Measurements from ENCODE around the gene KLK1.
"Not testable (repeated sequence)": the region's sequence is repeated elsewhere in the genome, so short reads cannot be mapped to it uniquely, and the experiment has no call there.

Gene KLK1

DNA sequence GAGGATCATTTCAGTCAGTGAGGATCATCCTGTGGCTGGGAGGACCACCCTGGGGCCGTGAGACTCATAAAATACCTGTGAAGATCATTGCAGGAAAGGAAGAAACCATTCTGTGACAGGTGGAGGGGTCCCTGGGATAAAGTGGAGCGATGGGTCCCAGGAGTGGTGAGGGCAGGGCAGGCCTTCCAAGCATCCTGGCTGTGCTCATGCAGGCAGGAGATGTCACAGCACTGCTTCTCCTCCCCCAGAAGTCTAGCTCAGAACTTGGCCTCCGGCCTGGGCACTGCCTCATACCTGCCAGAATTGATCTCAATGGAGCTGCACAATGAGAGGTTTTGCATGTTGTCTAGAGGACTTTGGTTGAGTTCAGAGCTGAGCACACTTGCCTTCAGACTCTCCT is 11.1 kb downstream of the KLK1 start:
- no peaks in the 10 kb centered on the region for H3K27me3 ChIP-seq (replicated peaks; ENCODE audit: control insufficient read depth, insufficient read depth, low read length)

GRCh38 chr19:50811622-50812238 is 11.9 kb downstream of the KLK1 start:
- H3K27me3 ChIP-seq (replicated peaks; ENCODE audit: control insufficient read depth, insufficient read depth, low read length); H3K4me3 ChIP-seq (replicated peaks; ENCODE audit: low read depth, low read length); H3K36me3 ChIP-seq (ENCODE audit: control insufficient read depth, insufficient read depth, low read length); DNase-seq (ENCODE audit: extremely low read depth, insufficient read length): not testable (repeated sequence)

More for the DNA sequence above, 11.1 kb downstream of the KLK1 start:
- no peak overlapping the region for H3K4me3 ChIP-seq (replicated peaks; ENCODE audit: low read depth, low read length)
- no peaks in the 10 kb centered on the region for H3K36me3 ChIP-seq (ENCODE audit: control insufficient read depth, insufficient read depth, low read length)
- no peak for DNase-seq (ENCODE audit: extremely low read depth, insufficient read length)
- TF ChIP-seq CTCF (IDR thresholded peaks at IDR 0.05; ENCODE audit: insufficient read depth, low read length, poor library complexity, severe bottlenecking): no peak

DNA sequence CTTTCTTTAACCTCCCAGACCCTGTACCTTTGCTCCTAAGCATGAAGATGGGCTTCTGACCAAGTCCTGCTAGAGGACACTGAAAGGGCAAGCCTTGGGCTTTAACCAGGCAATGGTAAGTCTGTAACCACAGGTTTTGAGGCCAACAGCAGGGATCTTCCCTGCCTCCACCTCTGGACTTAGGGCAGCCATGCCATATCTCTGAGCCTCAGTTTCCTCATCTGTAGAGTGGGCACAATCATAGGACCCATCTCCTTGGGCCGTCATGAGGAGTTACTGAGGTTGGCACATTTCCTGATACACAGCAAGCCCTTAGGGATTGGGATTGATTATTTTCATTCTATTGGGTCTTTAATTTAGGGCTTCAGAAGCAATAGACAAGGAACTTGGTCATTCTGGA is 14.7 kb downstream of the KLK1 start:
- Histone ChIP-seq H3K36me3 (ENCODE audit: control insufficient read depth, insufficient read depth, low read length) (no peaks in the 10 kb centered on the region), H3K4me3 (replicated peaks; ENCODE audit: low read depth, low read length) (no peak overlapping the region), H3K27me3 (replicated peaks; ENCODE audit: control insufficient read depth, insufficient read depth, low read length) (no peaks in the 10 kb centered on the region)
- TF ChIP-seq CTCF (IDR thresholded peaks at IDR 0.05; ENCODE audit: insufficient read depth, low read length, poor library complexity, severe bottlenecking): no peak
- no peak for DNase-seq (ENCODE audit: extremely low read depth, insufficient read length)

DNA sequence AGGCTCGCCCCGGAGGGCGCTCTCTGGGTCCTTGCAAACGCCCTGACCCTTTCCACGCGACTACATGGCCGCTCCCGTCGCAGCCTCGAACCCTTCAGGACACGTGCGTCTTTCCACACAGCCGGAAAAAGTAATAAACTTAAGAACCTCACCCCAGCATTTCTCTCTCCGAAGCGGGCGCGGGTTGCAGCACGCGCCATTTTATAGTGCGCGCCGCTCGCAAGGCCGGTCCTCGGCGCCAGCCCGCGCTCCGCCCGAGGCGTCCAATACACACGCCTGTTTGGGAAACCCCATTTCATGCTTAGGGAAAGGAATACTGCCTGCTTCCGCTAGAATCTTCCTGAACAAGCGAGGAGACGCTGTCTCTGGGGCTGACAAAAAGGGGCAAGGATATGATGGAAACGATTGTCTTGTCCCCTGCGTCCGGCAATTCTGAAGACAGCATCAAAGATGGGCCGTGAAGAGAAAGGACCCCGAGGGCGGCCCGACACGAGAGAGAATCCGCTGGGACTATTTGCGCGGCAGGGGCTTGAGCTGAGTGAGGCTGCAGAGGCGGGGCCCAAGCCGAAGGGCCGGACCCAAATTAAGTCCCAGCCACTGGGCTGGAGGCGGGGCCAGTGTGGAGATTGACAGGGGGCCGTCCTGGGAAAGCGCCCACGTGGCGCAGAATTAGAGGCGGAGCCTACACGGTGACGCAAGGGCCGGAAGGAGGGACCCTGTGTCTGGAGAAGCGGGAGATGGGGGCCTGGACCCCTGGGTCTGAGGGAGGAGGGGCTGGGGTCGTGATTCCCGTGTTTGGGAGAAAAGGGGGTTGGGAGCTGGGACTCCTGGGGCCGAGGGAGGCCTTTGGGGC is 18.9 kb downstream of the KLK1 start:
- H3K36me3 ChIP-seq (ENCODE audit: control insufficient read depth, insufficient read depth, low read length): peaks cover 15% of the 10 kb centered on the region
- DNase-seq (ENCODE audit: extremely low read depth, insufficient read length): peak; percentile 94
- H3K4me3 ChIP-seq (replicated peaks; ENCODE audit: low read depth, low read length): peak overlapping the region; percentile 96
- no peak for TF ChIP-seq CTCF (IDR thresholded peaks at IDR 0.05; ENCODE audit: insufficient read depth, low read length, poor library complexity, severe bottlenecking)
- H3K27me3 ChIP-seq (replicated peaks; ENCODE audit: control insufficient read depth, insufficient read depth, low read length): no peaks in the 10 kb centered on the region

DNA sequence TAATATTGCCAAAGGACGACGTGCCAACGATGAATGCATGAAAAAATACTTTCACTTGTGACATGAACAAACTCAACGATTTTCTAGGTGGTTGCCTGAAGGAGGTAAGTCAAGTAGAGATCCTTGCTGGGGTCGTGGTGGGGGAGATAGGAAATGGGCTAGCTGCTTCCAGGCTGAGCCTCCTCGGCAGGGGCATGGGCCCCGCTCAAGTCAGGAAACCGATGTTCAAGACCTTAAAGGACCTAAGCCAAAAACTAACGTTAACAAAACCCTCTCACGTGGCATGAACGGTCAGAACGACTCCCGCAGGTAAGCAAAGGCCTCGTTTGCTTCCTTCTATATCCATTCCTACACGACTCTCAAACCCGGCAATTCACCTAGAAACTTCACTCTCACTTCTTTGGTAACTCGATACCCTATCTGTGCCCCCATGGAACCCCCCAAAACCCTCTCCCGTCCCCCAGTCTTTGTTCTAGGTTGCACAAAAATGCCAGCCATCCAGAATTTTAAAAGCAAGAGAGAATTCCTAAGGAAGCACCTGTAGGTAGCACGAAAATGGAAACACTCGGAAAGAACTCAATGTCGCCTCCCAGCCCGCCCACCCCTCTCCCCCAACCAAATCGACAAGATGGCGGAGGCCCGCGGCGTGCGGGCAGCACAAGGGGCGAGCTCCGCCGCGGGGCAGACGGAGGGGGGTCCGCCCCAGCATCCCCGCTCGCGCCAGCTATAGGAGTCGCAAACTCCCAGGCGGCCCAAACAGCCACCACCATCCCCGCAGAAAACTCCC is 19.8 kb downstream of the KLK1 start:
- peak; percentile 39 for DNase-seq (ENCODE audit: extremely low read depth, insufficient read length)

More for the DNA sequence above, 19.8 kb downstream of the KLK1 start:
- Histone ChIP-seq H3K27me3 (replicated peaks; ENCODE audit: control insufficient read depth, insufficient read depth, low read length) (no peaks in the 10 kb centered on the region), H3K4me3 (replicated peaks; ENCODE audit: low read depth, low read length) (peak overlapping the region; percentile 96), H3K36me3 (ENCODE audit: control insufficient read depth, insufficient read depth, low read length) (peaks cover 23% of the 10 kb centered on the region)
- no peak for TF ChIP-seq CTCF (IDR thresholded peaks at IDR 0.05; ENCODE audit: insufficient read depth, low read length, poor library complexity, severe bottlenecking)
